ENCODE results near the gene IGFBP5.

The IGFBP5 gene

GRCh38 chr2:216626168-216626874, 69.0 kb downstream of the IGFBP5 start:
- intact Hi-C loops (cut with DNase I; ENCODE audit: low total_unique reads) = no loop called here
- Histone ChIP-seq H3K27me3 (no peaks in the 10 kb centered on the region), H3K27ac (no peak overlapping the region), H3K36me3 (no peaks in the 10 kb centered on the region), H3K4me3 (no peak overlapping the region), H3K9me3 (no peaks in the 10 kb centered on the region), H3K4me1 (peaks cover 0 to 20% (median 3%) of the 10 kb centered on the region in 4 donors)
- no peak for TF ChIP-seq CTCF (IDR thresholded peaks at IDR 0.05)
- no peak for DNase-seq

DNA sequence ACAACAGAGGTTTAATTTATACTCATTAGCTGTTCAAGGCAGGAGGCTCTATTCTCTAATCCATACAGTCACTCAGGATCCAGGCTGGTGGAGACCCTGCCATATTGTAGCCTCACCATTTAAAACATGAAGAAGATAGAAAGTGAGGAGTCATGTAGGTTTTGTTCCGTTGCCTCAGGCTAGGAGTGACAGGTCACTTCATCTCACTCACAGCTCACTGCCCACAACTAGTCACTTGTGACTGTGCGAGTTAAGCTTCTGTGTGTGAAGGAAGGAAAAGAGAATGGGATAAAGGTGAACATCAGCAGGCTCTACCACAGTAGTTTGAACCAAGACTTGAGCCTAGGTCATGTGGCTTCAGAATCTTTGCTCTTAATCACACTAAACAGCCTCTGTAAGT, 71.1 kb downstream of the IGFBP5 start:
- no peaks in the 10 kb centered on the region for H3K9me3 ChIP-seq
- intact Hi-C loops (cut with DNase I; ENCODE audit: low total_unique reads) = no loop called here
- H3K27ac ChIP-seq = no peak overlapping the region
- peaks cover 0 to 40% (median 15%) of the 10 kb centered on the region in 4 donors for H3K4me1 ChIP-seq
- H3K27me3 ChIP-seq = no peaks in the 10 kb centered on the region
- TF ChIP-seq CTCF (IDR thresholded peaks at IDR 0.05) = no peak
- DNase-seq = no peak
- H3K4me3 ChIP-seq = no peak overlapping the region
- H3K36me3 ChIP-seq = no peaks in the 10 kb centered on the region

GRCh38 chr2:216622526-216622925, 72.8 kb downstream of the IGFBP5 start:
- Histone ChIP-seq H3K4me3 (no peak overlapping the region), H3K36me3 (no peaks in the 10 kb centered on the region), H3K9me3 (no peaks in the 10 kb centered on the region), H3K27ac (peak overlapping the region; percentile 61 to 79), H3K4me1 (peaks cover 0 to 47% (median 17%) of the 10 kb centered on the region in 4 donors), H3K27me3 (no peaks in the 10 kb centered on the region)
- no peak for DNase-seq
- intact Hi-C loops (cut with DNase I; ENCODE audit: low total_unique reads) = no loop called here
- TF ChIP-seq CTCF (IDR thresholded peaks at IDR 0.05) = no peak

All from tibial artery (tissue), 4 donors.